ENCODE data around the gene CYBB. TPM values are rescaled to one million over a fixed set of nuclear protein-coding genes. Genes with fewer than 3 reads are reported as not detected.

Gene CYBB
- total and polyA plus RNA-seq, 4 experiments from 2014 or later = 0.05 to 8.1 (median 3.6) TPM

- Mint-ChIP-seq H3K27me3 (no peaks in the 10 kb centered on the region), H3K4me3 (peak overlapping the region in 2 of 8 donors; percentile 7 to 60), H3K27ac (peak overlapping the region in 3 of 7 donors; percentile 69 to 73 (median 73)), H3K4me1 (peaks cover 7 to 26% (median 23%) of the 10 kb centered on the region in 4 donors), H3K36me3 (no peaks in the 10 kb centered on the region), H3K9me3 (peaks cover 0 to 3% (median 0%) of the 10 kb centered on the region in 8 donors)
- ChIA-PET CTCF (ENCODE audit: partially characterized antibody) (interaction anchor here (0.6 to 14.9 kb wide), 3 partner anchors 8 to 73 kb away, joined by 4 to 296 read pairs (median 22); no protein-coding TSS in a partner anchor), POLR2A (ENCODE audit: partially characterized antibody) (no interaction called here)
- Histone ChIP-seq H3K4me3 (ENCODE audit: low read length in 2 of 2) (no peak overlapping the region), H3K27ac (ENCODE audit: low read depth, low read length) (no peak overlapping the region), H3K9me3 (ENCODE audit: control insufficient read depth in 1 of 2, low read length in 2 of 2) (no peaks in the 10 kb centered on the region), H3K27me3 (ENCODE audit: insufficient read depth, low read length) (no peaks in the 10 kb centered on the region), H3K4me1 (ENCODE audit: insufficient read depth, low read length) (peaks cover 51% of the 10 kb centered on the region), H3K36me3 (ENCODE audit: insufficient read depth, low read length) (no peaks in the 10 kb centered on the region)
- DNase-seq = no peak
- intact Hi-C loops (cut with micrococcal nuclease) = no loop called here
These were observed 26.5 kb upstream of the CYBB start for GRCh38 chrX:37753384-37753783.

GRCh38 chrX:37754516-37754915 is 25.3 kb upstream of the CYBB start:
- intact Hi-C loops (cut with micrococcal nuclease) = no loop called here
- peaks cover 51% of the 10 kb centered on the region for H3K4me1 ChIP-seq (ENCODE audit: insufficient read depth, low read length)
- Mint-ChIP-seq H3K27me3 (no peaks in the 10 kb centered on the region), H3K27ac (no peak overlapping the region), H3K36me3 (no peaks in the 10 kb centered on the region), H3K4me3 (no peak overlapping the region), H3K4me1 (peaks cover 7 to 26% (median 23%) of the 10 kb centered on the region in 4 donors), H3K9me3 (peaks cover 0 to 3% (median 0%) of the 10 kb centered on the region in 8 donors)
- no peaks in the 10 kb centered on the region for H3K27me3 ChIP-seq (ENCODE audit: insufficient read depth, low read length)
- POLR2A ChIA-PET (ENCODE audit: partially characterized antibody) = no interaction called here
- CTCF ChIA-PET (ENCODE audit: partially characterized antibody) = interaction anchor here (4.6 to 14.9 kb wide), 2 partner anchors 9 to 72 kb away, joined by 22 to 296 read pairs; no protein-coding TSS in a partner anchor
- H3K9me3 ChIP-seq (ENCODE audit: control insufficient read depth in 1 of 2, low read length in 2 of 2) = no peaks in the 10 kb centered on the region
- H3K4me3 ChIP-seq (ENCODE audit: low read length in 2 of 2) = peak overlapping the region in 1 of 2 donors; percentile 32
- H3K36me3 ChIP-seq (ENCODE audit: insufficient read depth, low read length) = no peaks in the 10 kb centered on the region
- H3K27ac ChIP-seq (ENCODE audit: low read depth, low read length) = peak overlapping the region; percentile 7
- DNase-seq = no peak

GRCh38 chrX:37755025-37755424 is 24.8 kb upstream of the CYBB start:
- peak; percentile 36 to 47 (median 45) for DNase-seq
- H3K4me1 ChIP-seq (ENCODE audit: insufficient read depth, low read length) = peaks cover 51% of the 10 kb centered on the region
- Mint-ChIP-seq H3K27me3 (no peaks in the 10 kb centered on the region), H3K36me3 (no peaks in the 10 kb centered on the region), H3K27ac (no peak overlapping the region), H3K4me1 (peaks cover 7 to 26% (median 23%) of the 10 kb centered on the region in 4 donors), H3K9me3 (peaks cover 0 to 3% (median 0%) of the 10 kb centered on the region in 8 donors), H3K4me3 (no peak overlapping the region)
- ChIA-PET POLR2A (ENCODE audit: partially characterized antibody) (no interaction called here), CTCF (ENCODE audit: partially characterized antibody) (interaction anchor here (1.2 to 14.9 kb wide), 3 partner anchors 10 to 71 kb away, joined by 3 to 296 read pairs (median 22); no protein-coding TSS in a partner anchor)
- no peaks in the 10 kb centered on the region for H3K36me3 ChIP-seq (ENCODE audit: insufficient read depth, low read length)
- intact Hi-C loops (cut with micrococcal nuclease) = no loop called here
- H3K4me3 ChIP-seq (ENCODE audit: low read length in 2 of 2) = peak overlapping the region in 1 of 2 donors; percentile 32
- no peaks in the 10 kb centered on the region for H3K9me3 ChIP-seq (ENCODE audit: control insufficient read depth in 1 of 2, low read length in 2 of 2)
- no peaks in the 10 kb centered on the region for H3K27me3 ChIP-seq (ENCODE audit: insufficient read depth, low read length)
- peak overlapping the region; percentile 7 for H3K27ac ChIP-seq (ENCODE audit: low read depth, low read length)

- Mint-ChIP-seq H3K27me3 (no peaks in the 10 kb centered on the region), H3K36me3 (no peaks in the 10 kb centered on the region), H3K4me1 (peaks cover 7 to 20% (median 16%) of the 10 kb centered on the region in 4 donors), H3K9me3 (peaks cover 0 to 3% (median 0%) of the 10 kb centered on the region in 8 donors), H3K27ac (no peak overlapping the region), H3K4me3 (peak overlapping the region in 1 of 8 donors; percentile 4)
- Histone ChIP-seq H3K36me3 (ENCODE audit: insufficient read depth, low read length) (no peaks in the 10 kb centered on the region), H3K4me3 (ENCODE audit: low read length in 2 of 2) (no peak overlapping the region), H3K9me3 (ENCODE audit: control insufficient read depth in 1 of 2, low read length in 2 of 2) (no peaks in the 10 kb centered on the region), H3K27ac (ENCODE audit: low read depth, low read length) (no peak overlapping the region), H3K4me1 (ENCODE audit: insufficient read depth, low read length) (peaks cover 49% of the 10 kb centered on the region), H3K27me3 (ENCODE audit: insufficient read depth, low read length) (no peaks in the 10 kb centered on the region)
- ChIA-PET CTCF (ENCODE audit: partially characterized antibody) (interaction anchor here (4.6 kb wide), 1 partner anchor 12 kb away, joined by 22 read pairs; no protein-coding TSS in a partner anchor), POLR2A (ENCODE audit: partially characterized antibody) (no interaction called here)
- intact Hi-C loops (cut with micrococcal nuclease) = no loop called here
- no peak for DNase-seq
These were observed 22.8 kb upstream of the CYBB start for GRCh38 chrX:37757082-37757481.

GRCh38 chrX:37759351-37759750 is 20.5 kb upstream of the CYBB start:
- H3K36me3 ChIP-seq (ENCODE audit: insufficient read depth, low read length) = no peaks in the 10 kb centered on the region
- intact Hi-C loops (cut with micrococcal nuclease) = no loop called here
- no peaks in the 10 kb centered on the region for H3K27me3 ChIP-seq (ENCODE audit: insufficient read depth, low read length)
- Mint-ChIP-seq H3K27me3 (no peaks in the 10 kb centered on the region), H3K36me3 (no peaks in the 10 kb centered on the region), H3K4me3 (no peak overlapping the region), H3K4me1 (peaks cover 15 to 17% (median 16%) of the 10 kb centered on the region in 4 donors), H3K27ac (no peak overlapping the region), H3K9me3 (no peaks in the 10 kb centered on the region)
- no peak for DNase-seq
- POLR2A ChIA-PET (ENCODE audit: partially characterized antibody) = no interaction called here
- no peak overlapping the region for H3K4me3 ChIP-seq (ENCODE audit: low read length in 2 of 2)
- no peaks in the 10 kb centered on the region for H3K9me3 ChIP-seq (ENCODE audit: control insufficient read depth in 1 of 2, low read length in 2 of 2)
- CTCF ChIA-PET (ENCODE audit: partially characterized antibody) = interaction anchor here (4.4 kb wide), 1 partner anchor 14 kb away, joined by 15 read pairs; no protein-coding TSS in a partner anchor
- peaks cover 27% of the 10 kb centered on the region for H3K4me1 ChIP-seq (ENCODE audit: insufficient read depth, low read length)
- H3K27ac ChIP-seq (ENCODE audit: low read depth, low read length) = no peak overlapping the region

- peaks cover 21% of the 10 kb centered on the region for H3K4me1 ChIP-seq (ENCODE audit: insufficient read depth, low read length)
- Mint-ChIP-seq H3K27me3 (no peaks in the 10 kb centered on the region), H3K9me3 (no peaks in the 10 kb centered on the region), H3K27ac (peak overlapping the region in 1 of 7 donors; percentile 10), H3K4me3 (no peak overlapping the region), H3K4me1 (peaks cover 15 to 17% (median 16%) of the 10 kb centered on the region in 4 donors), H3K36me3 (no peaks in the 10 kb centered on the region)
- intact Hi-C loops (cut with micrococcal nuclease) = no loop called here
- H3K9me3 ChIP-seq (ENCODE audit: control insufficient read depth in 1 of 2, low read length in 2 of 2) = no peaks in the 10 kb centered on the region
- no peaks in the 10 kb centered on the region for H3K36me3 ChIP-seq (ENCODE audit: insufficient read depth, low read length)
- no peak overlapping the region for H3K27ac ChIP-seq (ENCODE audit: low read depth, low read length)
- CTCF ChIA-PET (ENCODE audit: partially characterized antibody) = interaction anchor here (4.4 kb wide), 1 partner anchor 15 kb away, joined by 15 read pairs; no protein-coding TSS in a partner anchor
- DNase-seq = no peak
- no peaks in the 10 kb centered on the region for H3K27me3 ChIP-seq (ENCODE audit: insufficient read depth, low read length)
- POLR2A ChIA-PET (ENCODE audit: partially characterized antibody) = no interaction called here
- H3K4me3 ChIP-seq (ENCODE audit: low read length in 2 of 2) = no peak overlapping the region
These were observed 19.9 kb upstream of the CYBB start for GRCh38 chrX:37759878-37760418.

- Histone ChIP-seq H3K9me3 (ENCODE audit: control insufficient read depth in 1 of 2, low read length in 2 of 2) (no peaks in the 10 kb centered on the region), H3K27me3 (ENCODE audit: insufficient read depth, low read length) (no peaks in the 10 kb centered on the region), H3K36me3 (ENCODE audit: insufficient read depth, low read length) (no peaks in the 10 kb centered on the region), H3K27ac (ENCODE audit: low read depth, low read length) (no peak overlapping the region), H3K4me3 (ENCODE audit: low read length in 2 of 2) (no peak overlapping the region), H3K4me1 (ENCODE audit: insufficient read depth, low read length) (no peaks in the 10 kb centered on the region)
- Mint-ChIP-seq H3K4me1 (peaks cover 5 to 9% (median 7%) of the 10 kb centered on the region in 4 donors), H3K4me3 (no peak overlapping the region), H3K36me3 (no peaks in the 10 kb centered on the region), H3K27ac (peak overlapping the region in 3 of 7 donors; percentile 33 to 53 (median 50)), H3K27me3 (no peaks in the 10 kb centered on the region), H3K9me3 (peaks cover 0 to 3% (median 0%) of the 10 kb centered on the region in 8 donors)
- ChIA-PET POLR2A (ENCODE audit: partially characterized antibody) (no interaction called here), CTCF (ENCODE audit: partially characterized antibody) (interaction anchor here (0.5 to 1.3 kb wide), 3 partner anchors 62 to 90 kb away, joined by 3 to 4 read pairs (median 3); no protein-coding TSS in a partner anchor)
- no peak for DNase-seq
- intact Hi-C loops (cut with micrococcal nuclease) = no loop called here
These were observed 16.5 kb upstream of the CYBB start for GRCh38 chrX:37763400-37763799.
